GM18502 (cell line): ENCODE results near the gene TMEM86A.

Source experiments
- ATAC-seq: cut with Tn5 transposase; IDR thresholded peaks from one replicate; pipeline ENCODE4 v1.9.1; 2021; ENCODE audit warnings: mild to moderate bottlenecking; ENCODE audit not compliant: unreplicated experiment, poor library complexity

TMEM86A gene

DNA sequence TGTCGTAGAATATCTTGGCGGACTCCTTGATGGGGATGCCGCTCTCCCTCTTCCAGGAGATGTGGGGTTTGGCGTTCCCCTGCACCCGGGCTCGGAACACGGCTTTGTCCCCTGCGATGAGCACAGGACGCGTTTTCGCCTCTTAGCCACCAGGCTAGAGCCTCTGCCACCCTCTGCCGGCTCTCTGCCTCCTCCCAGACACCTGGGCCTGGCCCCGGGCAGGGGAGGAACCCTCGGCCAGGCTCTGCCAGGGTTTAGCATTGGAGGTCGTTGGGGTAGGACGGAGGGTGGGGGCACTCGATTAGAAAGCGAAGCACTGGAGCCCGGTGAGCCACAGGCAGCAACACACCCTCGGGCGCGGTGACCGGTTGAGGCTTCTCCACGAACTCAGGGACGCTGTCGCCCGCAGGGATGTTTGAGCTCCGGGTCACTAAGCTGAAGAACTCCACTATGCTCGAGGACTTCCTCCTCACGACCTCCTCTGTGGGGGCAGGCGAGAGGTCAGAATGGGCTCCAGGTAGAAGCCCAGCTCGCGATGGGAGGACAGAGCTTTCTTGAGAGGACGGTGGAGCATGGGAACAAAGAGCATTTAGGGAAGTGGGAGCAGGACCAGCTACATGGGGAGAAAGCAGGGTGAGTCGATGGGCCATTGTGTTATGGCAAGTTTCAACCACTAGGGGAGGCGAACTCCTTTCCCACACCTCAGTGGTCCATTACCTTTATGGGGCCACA, 23.1 kb downstream of the TMEM86A start:
- ATAC-seq = peak; percentile 72

DNA sequence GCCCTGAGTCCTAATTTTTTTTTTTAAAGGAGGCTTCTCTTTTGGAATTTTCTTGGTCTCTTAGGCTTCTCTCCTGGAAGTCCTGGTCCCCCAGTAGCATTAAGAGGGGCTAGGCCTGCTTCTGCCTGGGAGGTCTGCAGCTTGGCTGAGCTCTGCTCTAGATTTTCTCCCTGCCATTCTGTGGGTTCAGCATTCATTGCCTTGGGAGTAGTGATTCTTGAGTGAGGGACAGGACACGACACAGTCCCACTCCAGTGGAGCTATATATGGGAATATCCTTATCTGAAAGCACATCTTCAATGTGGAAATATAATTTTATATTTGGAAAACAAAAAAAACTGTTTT, 23.7 kb downstream of the TMEM86A start:
- no peak for ATAC-seq

DNA sequence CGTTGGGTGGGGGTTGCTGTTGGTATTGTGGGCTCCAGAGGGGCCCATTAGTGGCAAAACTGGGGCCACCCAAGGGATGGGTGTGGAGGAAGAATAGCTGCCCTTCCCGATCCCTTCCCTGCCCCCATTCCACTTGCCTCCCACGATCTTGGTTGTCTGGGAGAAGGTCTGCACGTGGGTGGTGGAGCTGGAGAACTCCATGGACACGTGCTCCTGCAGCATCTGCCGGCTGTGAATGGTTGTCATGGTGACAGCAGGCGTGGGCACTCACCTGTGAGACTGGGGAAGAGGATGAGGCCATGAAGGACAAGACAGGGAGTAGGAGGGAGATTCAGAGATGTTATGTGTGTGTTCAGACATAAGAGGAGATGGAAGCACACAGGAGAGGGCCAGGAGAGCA, 25.4 kb downstream of the TMEM86A start:
- ATAC-seq = no peak

GRCh38 chr11:18726040-18726439, 27.5 kb downstream of the TMEM86A start, which contains the start of gene IGSF22:
TSS of gene IGSF22 (minus strand) at chr11:18726188. CDS start at chr11:18724236, 1,952 bp downstream.
- ATAC-seq = no peak

DNA sequence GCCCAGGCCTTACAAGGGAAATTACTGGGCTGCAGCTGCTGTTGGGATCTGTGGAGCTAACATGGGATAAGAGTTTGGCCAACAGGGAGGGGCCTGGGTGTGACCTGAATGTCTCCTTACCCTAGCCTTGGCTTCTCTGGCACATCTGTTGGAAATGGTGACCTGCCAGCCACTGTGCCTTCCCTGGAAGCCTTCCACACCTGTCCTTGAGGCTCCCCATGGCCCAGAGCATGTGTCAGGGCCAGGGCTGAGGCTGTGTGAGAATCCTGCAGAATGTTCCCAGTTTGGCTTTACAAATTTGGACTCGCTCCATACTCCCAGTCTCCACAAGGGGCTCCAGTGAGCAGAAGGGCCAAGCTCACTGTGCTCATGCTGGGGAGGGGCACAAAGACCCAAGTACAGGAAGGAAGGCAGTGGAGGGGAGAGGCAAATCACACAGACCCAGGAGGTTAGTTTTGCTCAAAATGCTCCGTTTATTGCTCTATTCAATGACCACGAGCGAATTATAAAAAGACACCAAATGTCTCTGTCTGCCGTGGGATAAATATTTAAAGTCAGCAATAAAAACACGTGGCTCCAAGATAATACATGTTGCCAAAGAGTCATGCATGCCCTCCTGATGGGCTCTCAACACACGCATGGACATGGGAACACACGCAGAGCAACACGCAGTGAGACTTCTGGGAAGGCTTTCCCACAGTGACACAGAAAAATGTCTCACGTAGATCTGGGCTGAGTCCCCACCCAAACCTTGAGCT, 29.1 kb downstream of the TMEM86A start:
- ATAC-seq = peak; percentile 57

DNA sequence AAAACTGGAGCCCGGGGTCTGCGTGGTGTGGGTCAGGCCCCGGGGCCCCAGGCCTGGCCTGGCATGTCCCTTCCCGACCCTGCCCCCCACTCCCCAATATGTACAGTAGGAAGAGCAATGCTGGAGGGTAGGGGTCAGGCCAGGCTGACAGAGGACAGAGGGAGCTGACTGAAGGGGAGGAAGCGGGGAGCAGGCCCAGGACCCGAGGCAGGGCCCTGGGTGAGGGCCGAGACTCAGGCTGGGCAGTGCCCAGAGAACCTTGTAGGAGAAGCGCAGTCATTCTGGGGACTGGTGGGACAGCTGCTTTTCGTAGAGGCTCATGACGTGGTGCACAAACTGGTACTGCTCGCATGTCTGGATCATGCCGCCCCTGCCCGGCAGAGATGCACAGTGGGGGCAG, 30.1 kb downstream of the TMEM86A start:
- ATAC-seq = no peak

DNA sequence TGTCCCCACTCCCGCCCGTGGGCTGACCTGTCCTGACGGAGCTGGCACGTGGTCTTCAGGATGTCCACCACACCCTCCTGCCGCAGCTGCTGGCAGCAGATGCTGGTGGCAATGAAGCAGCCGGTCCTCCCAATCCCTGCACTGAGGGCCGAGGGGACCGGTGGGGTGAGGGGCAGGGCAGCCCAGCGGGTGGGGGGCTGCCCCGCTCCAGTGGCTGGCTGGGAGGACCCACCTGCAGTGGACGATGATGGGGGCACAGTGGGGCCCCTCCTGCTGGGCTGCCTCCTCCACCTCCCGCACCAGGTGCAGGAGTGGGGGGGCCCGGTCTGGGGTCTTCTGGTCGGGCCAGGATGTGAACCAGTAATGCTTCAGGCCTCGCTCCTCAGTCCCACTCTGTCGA, 30.8 kb downstream of the TMEM86A start:
- no peak for ATAC-seq

DNA sequence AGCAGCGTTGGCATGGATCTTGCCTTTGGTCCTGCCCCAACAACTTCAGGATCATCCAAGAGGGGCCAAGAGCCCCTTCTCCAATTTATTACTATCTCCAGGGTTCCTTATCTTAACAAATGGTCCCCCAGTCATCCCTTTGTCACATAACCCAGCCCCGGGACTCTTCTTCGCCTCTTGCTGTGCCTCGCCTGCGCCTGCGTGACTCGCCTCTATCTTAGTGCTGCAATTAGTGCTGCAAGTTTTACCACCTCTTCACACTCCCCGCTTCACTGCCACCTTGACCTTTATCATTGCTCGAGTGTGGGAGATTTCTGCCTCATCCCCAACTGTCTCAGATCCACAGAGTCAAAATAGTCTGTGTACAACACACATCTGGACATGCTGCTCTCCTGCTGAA, 31.4 kb downstream of the TMEM86A start:
- ATAC-seq = no peak

- peak; percentile 37 for ATAC-seq
Observed at GRCh38 chr11:18731441-18731840, 32.9 kb downstream of the TMEM86A start.

- peak; percentile 71 for ATAC-seq
Observed at GRCh38 chr11:18731949-18732821, 33.6 kb downstream of the TMEM86A start.

DNA sequence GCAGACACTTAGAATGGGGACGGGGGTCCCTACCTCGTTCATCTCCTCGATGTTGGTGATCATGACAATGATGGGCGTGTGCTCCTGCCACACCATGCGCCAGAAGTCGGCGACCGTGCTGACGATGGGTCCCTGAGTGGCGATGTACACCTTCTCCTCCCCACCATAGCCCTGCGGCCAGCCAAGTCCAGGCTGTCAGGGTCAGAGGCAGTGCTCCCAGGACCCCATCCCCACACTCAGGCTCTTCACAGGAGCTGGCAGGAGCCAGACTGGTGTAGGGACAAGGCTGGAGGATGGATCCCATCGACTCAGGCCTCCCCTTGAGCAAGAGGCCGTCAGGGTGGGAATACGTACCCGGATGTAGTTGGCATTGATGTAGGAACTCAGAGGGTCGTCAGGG, 34.6 kb downstream of the TMEM86A start:
- ATAC-seq = no peak

DNA sequence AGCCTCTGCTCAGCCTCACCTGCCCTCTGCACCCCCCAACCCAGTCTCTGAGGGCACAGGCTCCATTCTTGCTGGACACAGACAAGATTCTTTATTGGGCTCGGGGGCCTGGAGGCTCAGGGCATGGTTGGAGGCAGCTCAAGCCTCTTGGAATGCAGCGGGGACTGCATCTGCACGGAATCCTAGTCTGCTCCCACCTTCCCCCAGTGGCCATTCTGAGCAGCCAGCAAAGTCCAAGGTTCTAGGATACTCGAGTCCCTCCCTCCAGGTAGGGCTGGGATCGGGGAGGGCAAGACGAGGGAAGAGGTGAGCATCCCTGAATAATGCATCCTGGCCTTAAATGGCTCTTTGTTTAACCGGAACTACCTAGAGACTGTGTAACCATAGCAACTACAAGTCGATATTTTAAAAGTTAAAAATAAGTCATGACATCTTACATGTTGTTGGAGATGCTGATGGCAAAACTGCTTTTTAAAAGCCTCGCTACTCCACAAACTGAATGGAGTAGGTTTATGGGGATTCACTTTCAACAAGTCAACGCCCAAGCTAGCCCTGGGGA, 38.1 kb downstream of the TMEM86A start:
- ATAC-seq = no peak

- ATAC-seq = no peak
Observed at GRCh38 chr11:18737642-18738041, 39.1 kb downstream of the TMEM86A start.

GRCh38 chr11:18739685-18740084, 41.1 kb downstream of the TMEM86A start:
- no peak for ATAC-seq

- no peak for ATAC-seq
Observed at GRCh38 chr11:18741783-18742182, 43.2 kb downstream of the TMEM86A start.

GRCh38 chr11:18743365-18743764, 44.8 kb downstream of the TMEM86A start:
- no peak for ATAC-seq

GRCh38 chr11:18743900-18744514, 45.4 kb downstream of the TMEM86A start:
- no peak for ATAC-seq

DNA sequence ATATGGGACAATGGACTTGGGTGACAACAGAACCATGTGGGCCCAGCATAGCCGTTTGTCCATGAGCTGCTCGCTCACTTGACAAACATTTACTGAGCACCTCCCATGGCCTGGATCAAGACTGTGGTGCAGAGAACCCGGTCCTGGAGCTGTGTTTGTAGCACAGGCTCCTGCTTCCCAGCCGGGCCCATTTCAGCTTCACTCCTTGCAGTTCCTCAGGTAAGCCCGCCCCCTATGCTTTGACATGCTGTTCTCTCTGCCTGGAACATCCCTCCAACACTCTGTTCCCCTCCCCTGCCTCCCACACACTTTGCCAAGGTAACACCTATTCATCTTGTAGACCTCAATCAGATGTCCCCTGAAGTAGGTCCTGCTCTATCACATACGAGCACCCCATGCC, 46.7 kb downstream of the TMEM86A start:
- no peak for ATAC-seq

DNA sequence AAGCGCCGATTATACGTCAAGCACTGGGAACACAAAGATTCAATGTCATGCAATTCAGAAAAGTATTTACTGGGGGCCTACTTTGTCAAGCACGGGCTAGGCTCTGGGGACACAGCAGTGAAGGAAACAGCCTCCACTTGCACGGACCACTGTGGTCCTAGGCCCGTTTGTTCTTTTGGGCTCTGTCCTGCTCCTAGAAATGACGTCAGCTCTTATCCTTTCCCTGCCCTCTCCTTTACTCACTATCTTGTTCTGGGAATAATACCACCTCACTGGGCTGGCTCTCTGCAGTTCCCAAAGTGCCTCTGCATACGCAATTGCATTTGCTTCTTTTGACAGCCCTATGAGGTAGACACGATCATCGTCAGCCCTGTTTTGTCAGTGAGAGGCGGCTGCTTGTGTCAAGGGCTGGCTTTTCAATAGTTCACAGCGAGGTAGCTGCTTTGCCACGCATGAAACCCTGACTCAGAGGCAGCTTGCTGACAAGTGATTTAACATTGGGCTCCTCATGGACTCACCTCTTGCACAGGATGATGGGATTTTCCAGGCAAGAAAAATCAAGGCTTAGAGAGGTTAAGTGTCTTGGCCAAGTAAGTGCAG, 50.3 kb downstream of the TMEM86A start:
- no peak for ATAC-seq
